NCI-H146 (cell line): ENCODE results near the gene PGAP3.

ENCODE experiments used
- DNase-seq: peaks from one replicate; lab custom pipeline; 2025; lab: John Stamatoyannopoulos, UW

PGAP3 gene

DNA sequence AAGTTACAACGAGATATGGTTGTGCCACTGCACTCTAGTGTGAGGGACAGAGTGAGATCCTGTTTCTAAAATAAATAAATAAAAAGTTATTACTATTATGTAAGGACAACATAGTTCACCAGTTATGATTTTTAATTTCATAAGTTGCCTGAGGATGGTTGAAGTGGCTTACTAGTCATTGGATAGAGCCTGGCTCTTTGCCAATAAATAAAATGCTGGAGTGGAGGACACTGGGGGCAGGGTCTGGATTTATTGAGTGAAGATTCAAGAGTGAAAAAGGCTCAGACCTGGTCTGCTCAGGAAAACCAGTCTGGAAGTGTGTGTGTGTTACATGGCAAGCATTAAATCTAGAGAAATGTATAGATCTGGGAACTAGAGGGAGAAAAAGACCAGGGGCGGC lies 48.8 kb downstream of the PGAP3 start:
- DNase-seq = no peak

DNA sequence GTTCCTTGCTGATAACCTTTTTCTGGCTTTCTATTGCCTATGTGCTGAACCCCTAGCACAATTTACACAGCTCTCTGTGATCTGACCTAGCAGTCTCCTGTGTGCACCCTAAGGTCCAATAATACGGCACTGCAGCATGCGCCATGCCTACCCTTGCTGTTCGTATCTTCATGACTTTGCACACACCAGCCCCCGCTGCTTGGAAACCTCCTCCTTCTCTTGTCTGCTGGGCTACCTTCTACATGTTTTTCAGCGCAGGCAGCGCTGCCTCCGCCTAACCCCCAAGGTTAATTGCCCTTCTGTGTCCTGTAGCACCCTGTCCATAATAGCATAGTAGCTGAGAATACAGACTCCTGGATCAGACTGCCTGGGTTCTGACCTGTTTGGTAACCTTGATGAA lies 49.5 kb downstream of the PGAP3 start:
- DNase-seq = no peak

DNA sequence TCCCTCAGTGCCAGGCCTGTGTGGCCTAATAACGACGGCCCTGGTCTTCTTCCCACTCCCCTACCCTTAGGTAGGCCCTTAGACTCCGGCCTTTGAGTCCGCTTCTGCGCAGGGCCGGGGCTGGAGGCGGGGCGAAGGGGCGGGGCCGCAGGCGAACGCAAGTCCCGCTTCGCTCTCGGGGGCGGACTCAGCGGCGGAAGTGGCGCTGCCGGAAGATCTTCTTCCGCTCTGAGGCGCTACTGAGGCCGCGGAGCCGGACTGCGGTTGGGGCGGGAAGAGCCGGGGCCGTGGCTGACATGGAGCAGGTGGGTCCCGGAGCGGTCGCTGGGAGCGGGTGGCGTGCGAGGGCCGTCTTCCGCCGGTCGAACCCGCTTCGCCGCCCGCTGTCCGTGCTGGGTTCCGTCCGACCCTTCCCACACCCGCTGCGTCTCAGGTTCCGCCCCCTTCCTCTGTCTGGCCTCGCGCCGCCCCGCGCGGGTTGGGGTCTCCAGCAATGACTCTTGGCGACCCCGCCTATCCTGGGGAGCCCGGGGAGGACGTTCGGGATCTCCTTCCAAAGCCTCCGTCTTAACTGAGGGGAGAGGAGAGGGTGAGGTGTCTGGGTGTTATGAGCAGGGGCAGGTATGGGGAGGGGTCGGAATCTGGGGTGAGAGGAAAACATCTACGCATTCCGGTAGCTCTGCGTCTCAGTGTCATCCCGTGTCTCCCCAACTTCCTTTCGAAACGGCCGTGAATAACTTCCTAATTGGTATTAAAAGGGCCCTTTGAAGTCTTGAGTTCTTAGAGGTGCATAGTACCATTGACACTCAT lies 50.7 kb downstream of the PGAP3 start, which contains the start of gene STARD3:
Gene STARD3 (plus strand): TSS at position 218 of the 810 bp plus-strand sequence. CDS start 16,388 bp downstream, outside the sequence.
- DNase-seq = peak; percentile 87

DNA sequence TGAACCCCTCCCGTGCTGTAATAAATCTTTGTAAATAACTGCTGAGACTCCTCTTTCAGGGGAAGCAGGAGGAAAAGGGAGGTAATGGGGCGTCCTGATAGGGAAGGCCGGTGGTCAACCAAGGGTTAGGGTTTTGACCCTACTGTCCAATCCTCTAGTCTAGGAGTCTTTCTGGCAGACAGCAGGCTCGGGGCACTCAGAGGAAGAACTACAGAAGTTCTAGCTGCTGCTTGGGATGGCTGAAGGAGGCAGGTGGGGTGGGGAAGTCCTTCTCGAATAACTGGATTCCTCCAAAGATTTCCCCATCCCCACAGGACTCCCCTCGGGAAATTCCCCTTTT lies 51.3 kb downstream of the PGAP3 start:
- DNase-seq = no peak

DNA sequence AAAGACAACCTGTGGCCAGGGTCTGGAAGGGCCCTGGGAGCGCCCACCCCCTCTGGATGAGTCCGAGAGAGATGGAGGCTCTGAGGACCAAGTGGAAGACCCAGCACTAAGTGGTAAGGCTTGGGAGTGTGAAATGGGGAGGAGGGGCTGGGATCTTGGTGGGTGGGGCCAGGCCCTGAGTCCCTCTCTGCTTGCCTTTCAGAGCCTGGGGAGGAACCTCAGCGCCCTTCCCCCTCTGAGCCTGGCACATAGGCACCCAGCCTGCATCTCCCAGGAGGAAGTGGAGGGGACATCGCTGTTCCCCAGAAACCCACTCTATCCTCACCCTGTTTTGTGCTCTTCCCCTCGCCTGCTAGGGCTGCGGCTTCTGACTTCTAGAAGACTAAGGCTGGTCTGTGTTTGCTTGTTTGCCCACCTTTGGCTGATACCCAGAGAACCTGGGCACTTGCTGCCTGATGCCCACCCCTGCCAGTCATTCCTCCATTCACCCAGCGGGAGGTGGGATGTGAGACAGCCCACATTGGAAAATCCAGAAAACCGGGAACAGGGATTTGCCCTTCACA lies 52.2 kb downstream of the PGAP3 start:
- DNase-seq = no peak

DNA sequence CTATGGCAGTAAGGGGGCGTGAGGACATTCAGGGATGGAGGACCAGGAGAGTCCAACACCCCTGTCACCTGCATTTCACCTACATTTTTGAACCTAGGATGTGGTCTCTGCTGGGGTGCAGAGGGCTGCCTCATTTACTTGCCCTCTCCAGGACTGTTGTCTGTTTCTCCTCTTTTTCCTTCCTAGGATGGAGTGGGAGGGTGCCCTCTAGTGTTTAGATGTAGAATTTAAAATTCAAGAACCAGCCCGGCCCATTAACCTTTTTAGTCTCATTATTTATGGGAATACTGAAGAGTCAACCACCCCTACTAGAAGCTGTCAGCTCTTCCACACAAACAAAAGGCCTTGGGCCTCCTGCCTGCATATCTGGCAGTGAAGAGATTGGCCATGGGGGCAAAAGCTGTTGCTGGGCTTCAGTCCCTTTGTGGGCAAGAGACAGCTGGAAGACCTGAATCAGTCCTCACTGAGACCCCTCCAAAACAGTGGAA lies 53.4 kb downstream of the PGAP3 start:
- DNase-seq = peak; percentile 53

DNA sequence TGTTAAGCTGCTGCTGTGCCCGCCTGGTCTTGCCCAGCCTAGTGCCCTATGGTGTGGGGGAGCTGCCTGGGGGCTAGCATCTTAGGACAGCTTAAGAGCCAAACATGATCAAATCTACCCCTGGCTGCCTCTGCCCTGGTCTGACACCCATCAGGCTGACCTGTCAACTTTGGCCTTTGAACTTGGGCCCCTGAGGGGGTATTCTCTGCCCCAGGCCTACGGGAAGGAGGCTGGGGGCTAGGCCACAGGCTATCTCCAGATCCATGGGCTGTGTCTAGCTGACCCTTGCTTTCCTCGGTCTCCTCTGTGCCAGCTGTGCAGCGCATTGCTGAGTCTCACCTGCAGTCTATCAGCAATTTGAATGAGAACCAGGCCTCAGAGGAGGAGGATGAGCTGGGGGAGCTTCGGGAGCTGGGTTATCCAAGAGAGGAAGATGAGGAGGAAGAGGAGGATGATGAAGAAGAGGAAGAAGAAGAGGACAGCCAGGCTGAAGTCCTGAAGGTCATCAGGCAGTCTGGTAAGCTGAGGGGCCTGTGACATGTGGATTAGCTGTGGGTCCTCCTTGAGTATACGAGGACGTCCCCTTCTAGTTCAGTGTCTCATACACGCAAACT lies 54.2 kb downstream of the PGAP3 start:
- no peak for DNase-seq

DNA sequence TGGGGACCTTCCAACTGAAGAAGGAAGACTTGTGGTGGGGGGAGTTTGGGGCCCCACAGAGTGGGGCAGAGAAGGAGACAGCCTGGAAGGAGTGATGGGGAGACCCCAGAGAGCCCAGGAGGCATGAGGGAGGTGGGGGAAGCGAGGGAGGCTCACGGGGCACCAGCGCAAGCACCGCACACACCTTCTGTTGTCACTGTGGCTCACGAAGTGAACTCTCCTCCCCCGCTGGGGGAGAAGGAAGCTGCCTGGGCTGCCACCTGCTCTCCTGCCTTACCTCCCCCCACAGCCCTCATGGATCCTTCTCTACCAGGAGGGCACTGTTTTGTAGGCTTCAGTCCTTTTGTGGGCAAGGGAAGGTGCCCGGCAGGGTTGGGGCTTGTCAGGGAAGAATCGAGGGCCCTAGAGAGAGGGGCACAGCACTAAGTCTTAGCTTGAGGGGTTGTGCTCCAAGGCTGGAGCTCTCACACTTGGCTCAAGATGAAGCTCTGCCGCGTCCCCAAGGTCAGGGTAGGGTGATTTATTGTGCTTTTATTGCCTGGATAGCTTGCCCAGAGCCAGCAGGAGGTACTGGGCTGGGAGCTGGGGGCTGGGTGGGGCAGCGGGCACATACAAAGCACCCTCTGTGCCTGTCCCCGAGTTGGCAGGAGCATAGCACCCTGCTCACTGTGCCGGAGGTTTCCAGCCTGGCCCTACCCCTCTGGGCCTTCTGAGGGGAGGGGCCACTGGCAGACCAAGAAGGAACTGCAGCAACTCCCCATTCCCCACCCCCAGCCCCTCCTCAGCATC lies 55.5 kb downstream of the PGAP3 start:
- DNase-seq = peak; percentile 19

DNA sequence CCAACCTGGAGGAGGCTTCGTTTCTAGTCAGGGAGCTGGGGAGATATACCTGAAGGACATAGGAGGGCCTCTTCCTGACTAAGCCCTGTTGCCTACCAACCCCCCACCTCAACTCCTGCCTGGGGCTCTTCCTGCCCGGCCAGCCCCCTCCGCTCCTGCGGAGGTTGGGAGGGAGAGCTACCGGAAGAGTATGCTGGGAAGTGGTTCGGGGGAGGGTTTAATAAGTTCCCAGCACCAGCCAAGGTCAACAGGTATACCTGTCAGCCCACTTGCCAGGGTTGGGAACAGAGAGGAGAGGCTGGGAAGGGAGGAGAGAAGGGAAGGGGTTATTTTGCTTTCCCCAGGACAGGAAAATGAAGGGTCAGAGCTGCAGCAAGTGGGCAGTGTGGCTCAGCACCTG lies 56.5 kb downstream of the PGAP3 start:
- DNase-seq = no peak

DNA sequence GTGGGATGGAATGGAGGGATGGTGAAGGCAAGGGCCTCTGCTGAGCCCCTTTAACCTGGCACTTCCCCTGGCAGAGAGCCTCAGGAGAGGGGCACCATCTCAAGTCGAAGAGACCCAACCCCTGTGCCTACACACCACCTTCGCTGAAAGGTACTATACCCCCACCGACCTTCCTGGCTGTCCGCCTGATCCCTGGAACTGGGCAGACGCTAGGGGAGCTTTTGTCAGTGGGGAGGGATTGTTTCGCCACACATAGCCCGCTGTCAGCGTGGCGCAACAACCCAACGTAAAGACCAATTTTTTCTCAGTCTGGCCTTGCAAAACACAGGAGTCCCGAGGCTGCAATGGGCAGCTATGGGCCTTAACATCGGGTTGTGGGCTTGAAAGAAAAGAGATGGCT lies 58.0 kb downstream of the PGAP3 start:
- no peak for DNase-seq

DNA sequence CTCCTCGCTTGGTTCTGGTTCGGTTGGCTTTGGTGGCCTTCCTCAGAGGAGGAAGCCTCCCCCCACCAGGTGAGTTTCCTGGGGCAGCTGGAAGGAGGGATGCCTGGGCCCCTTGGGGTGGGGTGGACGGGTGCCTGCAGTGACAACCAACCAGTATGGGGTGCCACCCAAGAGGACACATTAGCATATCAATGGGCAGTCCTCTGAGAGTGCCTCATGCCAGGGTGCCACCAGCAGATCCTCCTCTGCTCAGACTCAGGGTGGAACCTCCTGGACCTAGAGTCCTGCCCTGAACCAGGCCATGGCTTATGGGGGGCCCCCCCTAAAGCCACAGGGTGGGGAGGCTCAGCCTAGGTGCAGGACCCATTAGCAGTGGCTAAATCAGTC lies 58.4 kb downstream of the PGAP3 start:
- DNase-seq = no peak

DNA sequence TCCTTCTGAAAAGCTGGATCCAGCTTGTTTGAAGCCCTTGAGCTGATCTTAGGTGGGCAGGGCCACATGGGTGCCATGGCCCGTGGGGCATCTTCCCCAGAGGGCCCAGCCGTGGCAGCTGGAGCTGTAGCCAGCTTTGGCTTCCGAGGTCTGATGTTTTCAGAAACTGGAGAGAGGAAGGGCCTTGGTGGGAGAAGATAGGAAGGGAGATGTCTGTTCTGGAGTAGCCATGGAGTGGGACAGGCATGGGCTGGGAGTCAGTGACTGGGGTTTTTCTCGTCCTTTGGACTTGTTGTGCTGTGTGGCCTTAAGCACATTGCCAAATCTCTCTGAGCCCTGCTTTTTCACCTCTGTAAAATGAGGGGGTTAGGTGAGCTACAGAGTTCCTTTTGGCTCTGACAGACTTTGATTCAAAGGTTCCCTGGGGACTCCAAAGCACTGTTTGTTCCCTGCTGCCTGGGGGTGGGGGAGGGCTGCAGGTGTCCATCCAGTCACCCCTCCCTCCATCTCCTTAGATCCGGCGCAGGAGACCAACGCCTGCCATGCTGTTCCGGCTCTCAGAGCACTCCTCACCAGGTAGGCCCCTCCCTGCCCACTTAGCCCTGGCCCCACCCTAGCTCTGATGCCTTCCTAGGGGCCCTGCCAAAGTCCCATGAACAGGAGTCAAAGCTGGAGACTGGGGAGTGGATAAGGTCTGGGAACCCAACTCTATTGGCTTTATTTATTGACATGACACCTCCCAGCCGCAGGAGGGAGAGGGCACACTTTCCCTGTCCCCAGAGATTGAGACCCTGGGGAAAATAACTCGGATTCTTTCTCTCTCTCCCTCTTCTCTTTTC lies 59.0 kb downstream of the PGAP3 start:
- DNase-seq = peak; percentile 58

DNA sequence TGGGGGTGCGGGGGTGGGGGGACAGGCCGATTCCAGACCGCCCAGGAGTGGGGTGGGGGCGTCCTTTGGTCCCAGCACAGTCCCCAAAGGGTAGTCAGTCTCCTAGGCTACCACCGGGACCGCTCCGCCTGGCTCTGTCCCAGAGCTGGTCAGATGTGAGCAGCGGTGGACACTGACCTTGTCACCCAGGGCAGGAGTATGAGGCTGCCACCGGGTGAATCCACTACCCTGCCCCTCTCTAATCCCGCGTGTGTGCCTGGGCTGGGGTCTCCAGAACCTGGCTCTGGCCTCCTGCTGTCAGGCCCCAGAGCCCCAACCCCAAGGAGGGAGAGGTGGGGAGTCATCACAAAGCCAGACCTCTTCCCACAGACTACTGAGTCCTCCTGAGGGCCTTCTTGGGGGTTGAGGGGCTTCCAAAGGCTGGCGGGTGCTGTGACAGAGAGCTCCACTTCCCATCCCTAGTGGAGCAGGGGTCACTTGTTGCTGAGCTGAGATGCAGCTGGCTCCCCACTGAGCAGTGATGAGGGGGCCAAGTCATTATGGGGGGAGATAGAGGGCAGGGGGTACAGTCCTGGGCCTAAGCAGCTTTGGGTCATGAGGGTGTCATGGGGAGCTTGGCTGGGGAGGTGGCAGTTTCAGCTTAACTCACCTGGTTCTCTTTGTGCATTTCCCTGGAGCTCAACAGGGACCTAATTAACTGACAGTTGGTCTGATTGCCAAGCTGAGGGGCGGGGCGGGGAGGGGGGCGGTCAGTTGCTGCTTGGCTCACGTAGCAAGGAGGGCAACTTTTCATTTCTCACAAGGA lies 59.9 kb downstream of the PGAP3 start:
- peak; percentile 52 for DNase-seq

DNA sequence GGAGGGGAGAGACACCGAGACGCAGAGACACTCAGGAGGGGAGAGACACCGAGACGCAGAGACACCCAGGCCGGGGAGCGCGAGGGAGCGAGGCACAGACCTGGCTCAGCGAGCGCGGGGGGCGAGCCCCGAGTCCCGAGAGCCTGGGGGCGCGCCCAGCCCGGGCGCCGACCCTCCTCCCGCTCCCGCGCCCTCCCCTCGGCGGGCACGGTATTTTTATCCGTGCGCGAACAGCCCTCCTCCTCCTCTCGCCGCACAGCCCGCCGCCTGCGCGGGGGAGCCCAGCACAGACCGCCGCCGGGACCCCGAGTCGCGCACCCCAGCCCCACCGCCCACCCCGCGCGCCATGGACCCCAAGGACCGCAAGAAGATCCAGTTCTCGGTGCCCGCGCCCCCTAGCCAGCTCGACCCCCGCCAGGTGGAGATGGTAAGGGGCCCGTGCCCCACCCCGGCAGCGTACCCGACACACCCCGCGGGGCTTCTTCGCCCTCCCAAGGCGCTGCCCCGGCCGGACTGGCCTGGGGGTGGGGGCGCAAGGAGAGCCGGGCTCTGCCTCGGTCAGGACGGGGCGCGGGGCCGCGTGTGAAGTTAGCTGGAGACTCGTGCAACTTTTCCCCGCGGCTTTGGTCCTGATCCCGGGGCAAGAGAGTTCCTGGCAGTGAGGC lies 60.7 kb downstream of the PGAP3 start:
- no peak for DNase-seq

DNA sequence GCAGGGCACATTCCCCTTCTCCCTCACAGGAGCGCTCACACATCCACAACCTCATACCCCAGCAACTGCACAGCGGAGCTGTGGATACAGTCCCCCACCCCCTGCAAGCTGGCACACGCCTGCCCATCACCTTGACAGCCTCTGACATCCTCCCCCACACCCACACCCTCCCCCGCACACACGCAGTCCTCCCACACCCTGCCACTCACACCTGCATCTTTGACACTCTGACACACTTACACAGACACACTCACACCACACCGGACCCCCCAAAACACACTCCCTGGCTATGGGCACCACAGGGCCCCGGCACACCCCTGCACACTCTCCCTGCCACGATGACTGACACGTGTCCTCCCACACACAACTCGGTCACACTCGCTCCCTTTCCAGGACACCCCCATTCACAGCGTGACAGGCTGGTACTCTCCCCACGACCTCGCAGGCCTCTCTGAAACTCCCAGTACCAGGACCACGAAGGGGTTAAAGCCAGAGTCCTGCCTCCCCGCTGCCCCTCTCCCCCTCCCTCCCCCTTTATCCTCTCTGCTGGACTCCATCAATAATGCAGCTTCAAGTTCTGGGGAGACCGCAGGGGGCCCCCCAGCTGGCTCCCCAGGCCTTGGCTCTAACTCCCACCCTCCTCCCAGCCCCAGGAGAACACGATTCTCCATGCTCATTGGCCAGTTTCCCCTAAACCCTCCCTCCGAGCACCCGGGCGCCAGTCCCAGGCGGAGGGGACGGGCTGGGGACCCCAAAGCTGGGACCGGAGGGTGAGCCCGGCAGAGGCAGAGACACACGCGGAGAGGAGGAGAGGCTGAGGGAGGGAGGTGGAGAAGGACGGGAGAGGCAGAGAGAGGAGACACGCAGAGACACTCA lies 61.4 kb downstream of the PGAP3 start, which contains the start of gene PPP1R1B:
Gene PPP1R1B (plus strand): TSS at position 782 of the 876 bp plus-strand sequence. CDS start 441 bp downstream, outside the sequence.
- peak; percentile 12 for DNase-seq

DNA sequence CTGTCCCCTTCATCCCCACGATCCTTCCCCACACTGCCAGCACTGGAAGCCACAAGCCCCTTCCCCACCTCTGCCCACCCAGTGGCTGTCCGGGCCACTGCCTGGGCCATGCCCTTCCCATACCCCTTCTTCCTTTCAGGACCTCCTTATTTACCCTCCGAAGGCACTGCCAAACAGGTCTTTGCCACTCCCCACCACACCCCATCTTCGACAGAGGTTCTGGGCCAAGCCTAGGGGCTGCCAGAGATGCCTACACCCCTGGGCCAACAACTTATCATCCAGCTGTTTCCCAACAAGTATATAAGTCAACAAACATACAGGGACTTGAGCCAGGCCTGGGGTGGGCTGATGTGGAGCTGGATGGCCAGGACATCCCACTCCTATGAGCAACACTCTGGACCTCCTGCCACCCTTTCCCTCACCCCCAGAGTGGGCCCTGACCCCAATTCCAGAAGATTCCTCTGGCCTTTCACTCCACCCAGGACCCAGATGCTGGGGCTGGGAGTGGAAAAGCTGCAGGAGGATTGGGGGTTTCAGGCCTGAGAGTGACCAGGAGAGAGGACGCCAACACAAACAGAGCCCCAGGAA lies 62.6 kb downstream of the PGAP3 start:
- DNase-seq = no peak

DNA sequence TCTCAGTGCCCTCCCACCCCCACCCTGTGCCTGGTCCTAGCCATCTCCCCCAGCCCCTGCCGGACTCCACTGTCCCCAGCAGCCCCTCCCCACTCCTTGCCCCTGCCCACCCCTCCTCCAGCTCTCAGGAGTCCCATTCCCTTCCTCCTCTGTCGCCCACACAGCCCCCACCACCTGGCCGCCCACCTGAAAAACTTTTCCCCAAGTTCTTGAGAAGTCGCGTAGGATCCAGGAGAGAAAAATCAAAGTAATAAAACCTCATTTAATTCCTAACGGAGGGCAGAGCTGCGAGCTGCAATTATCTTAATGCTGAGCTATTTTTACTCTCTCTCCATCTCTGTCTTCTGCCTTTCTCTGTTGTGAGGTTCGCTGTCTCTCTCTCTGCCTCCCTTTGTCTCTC lies 63.5 kb downstream of the PGAP3 start:
- DNase-seq = no peak

DNA sequence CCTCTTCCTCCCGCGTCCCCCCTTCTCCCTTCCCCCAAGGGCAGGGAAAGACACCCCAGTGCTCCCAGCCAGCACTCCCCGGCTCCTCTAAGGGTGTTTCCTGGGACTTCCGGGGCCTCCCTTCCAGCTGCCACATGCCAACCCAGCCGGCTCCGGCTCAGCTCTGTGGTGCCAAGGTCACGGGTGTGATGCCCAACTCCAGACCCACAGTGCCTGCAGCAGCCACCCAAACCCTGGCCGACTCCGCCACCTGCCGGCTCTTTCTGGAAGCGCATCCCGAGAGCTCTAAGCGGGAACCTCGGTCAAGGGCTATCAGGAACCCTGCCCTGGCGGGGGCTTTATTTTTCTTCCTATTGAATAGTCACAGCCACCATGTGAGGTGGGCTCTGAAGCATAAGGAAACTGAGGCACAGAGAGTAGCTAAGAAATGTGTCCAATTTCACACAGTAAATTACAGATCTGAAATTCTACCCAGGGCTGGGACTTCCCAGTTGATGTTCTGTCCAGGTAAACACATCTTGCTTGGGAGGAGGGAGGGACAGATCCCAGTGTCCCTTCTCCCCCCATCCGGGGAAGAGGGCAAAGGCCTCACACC lies 64.4 kb downstream of the PGAP3 start:
- DNase-seq = peak; percentile 60
